Measurements from ENCODE around the gene ADGRL3.

- TF ChIP-seq CTCF (IDR thresholded peaks at IDR 0.05): no peak
- TF ChIP-seq POLR2A (IDR thresholded peaks at IDR 0.05; ENCODE audit: low read depth): no peak
Observed at GRCh38 chr4:61507091-61507490, 307.0 kb downstream of the ADGRL3 start.

All from esophagus muscularis mucosa (tissue), 3 donors.